Activated naive CD4-positive, alpha-beta T cell treated with anti-CD3 and anti-CD28 coated beads, Interleukin-2, amount 50 U/mL, for 72 hours (primary cell): Measurements from ENCODE around the gene PUM1. TPM values are rescaled to one million over a fixed set of nuclear protein-coding genes. Genes with fewer than 3 reads are reported as not detected.
"Not testable (repeated sequence)": the region's sequence is repeated elsewhere in the genome, so short reads cannot be mapped to it uniquely, and the experiment has no call there.

Experiments used
- ATAC-seq, 2 donors: fragments of 150-1000 bp; cut with Tn5 transposase; 2 replicates each; pipeline ENCODE4 v1.10.0; 2021; ENCODE audit warnings: mild to moderate bottlenecking in 2 of 2, moderate library complexity in 2 of 2
- DNase-seq, 2 donors: peaks; one replicate each; pipeline ENCODE4 v3.0.0; 2021 to 2022; ENCODE audit warnings: low spot score in 2 of 2
- H3K27ac Mint-ChIP-seq, 2 donors: one replicate each; pipeline ENCODE4 v1.8.0; 2022; ENCODE audit warnings: mild to moderate bottlenecking in 2 of 2, mixed read lengths in 2 of 2
- H3K36me3 Mint-ChIP-seq, 2 donors: one replicate each; pipeline ENCODE4 v1.8.0; 2022; ENCODE audit warnings: mixed read lengths in 2 of 2
- H3K9me3 Mint-ChIP-seq, 2 donors: one replicate each; pipeline ENCODE4 v1.8.0; 2022; ENCODE audit warnings: mixed read lengths in 2 of 2
- total RNA-seq, 2 donors: library from RNA; stranded (reverse); gene quantifications; one replicate each; pipeline ENCODE4 v1.2.3, GENCODE V29; 2022

PUM1 gene
- total RNA-seq, 2 donors from 2014 or later: 107 to 118 TPM

DNA sequence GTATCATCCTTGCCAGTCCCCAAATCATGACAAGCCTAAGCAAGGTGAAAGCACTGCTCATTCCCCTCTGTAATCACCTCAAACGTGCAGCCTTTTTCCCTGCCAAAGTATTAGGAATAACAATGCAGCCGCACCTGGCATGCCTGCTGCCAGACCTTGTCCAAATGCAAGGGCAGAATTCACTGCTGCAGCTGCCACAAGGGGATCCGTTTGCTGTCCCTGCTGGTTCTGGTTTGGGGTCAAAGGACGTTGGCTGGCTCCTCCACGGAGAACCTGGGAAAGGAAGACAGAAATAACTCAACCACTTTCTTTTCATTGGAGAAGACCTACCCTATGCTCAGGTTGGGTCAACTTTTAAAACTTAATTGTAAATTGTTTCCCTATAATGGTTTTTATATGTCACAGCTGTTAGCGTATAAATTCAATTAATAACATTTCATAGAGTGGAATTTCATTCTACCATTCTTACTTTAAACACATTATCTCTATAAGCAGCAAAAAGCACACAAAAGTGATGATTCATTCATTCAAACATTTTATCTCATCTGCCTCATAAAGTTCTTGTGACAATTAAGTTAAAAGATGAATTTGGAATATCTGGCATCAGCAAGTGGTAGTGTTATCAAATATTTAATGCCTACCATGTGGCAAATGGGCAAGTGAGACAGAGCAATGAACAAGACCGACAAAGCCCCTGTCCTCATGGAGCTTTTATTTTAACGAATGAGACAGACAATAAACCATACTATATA lies 97.1 kb downstream of the PUM1 start:
- peaks cover 11 to 28% of the 10 kb centered on the region in 2 donors for H3K36me3 Mint-ChIP-seq
- ATAC-seq (no peak), DNase-seq (no peak)
- no peaks in the 10 kb centered on the region for H3K9me3 Mint-ChIP-seq
- H3K27ac Mint-ChIP-seq: peak overlapping the region in 1 of 2 donors; percentile 84

DNA sequence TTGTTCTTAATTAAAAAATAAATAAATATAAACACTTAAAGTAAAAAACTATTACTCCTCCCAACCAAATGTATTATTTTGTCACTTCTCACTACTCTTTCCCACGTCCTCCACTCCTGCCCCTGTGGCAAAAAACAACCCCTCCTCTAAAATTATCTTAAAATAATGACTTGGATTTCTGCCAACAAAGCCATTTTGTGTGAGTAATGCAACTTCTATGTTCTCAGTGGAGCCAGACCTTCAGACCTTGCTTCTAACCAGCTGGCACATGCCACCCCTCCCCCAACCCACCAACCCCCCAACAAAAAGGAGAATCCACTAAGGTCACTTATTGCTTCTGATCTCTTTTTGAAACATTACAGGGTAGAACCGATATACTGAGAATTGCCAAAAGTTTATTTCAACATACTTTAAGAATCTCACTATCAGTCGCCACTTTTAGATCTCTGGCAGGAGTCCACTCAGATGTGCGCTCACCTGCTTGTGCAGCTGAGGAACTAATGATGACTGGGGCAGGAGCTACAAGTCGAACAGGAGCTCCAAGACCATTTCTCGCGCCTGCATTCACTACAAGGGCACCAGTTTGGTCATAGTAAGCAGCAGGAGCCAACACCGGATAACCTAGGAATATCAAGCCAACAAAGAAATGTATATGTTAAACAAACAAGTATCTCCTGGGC lies 98.7 kb downstream of the PUM1 start:
- Mint-ChIP-seq H3K9me3 (no peaks in the 10 kb centered on the region), H3K27ac (peak overlapping the region in 1 of 2 donors; percentile 85), H3K36me3 (peaks cover 11 to 33% of the 10 kb centered on the region in 2 donors)
- DNase-seq (no peak), ATAC-seq (no peak)

DNA sequence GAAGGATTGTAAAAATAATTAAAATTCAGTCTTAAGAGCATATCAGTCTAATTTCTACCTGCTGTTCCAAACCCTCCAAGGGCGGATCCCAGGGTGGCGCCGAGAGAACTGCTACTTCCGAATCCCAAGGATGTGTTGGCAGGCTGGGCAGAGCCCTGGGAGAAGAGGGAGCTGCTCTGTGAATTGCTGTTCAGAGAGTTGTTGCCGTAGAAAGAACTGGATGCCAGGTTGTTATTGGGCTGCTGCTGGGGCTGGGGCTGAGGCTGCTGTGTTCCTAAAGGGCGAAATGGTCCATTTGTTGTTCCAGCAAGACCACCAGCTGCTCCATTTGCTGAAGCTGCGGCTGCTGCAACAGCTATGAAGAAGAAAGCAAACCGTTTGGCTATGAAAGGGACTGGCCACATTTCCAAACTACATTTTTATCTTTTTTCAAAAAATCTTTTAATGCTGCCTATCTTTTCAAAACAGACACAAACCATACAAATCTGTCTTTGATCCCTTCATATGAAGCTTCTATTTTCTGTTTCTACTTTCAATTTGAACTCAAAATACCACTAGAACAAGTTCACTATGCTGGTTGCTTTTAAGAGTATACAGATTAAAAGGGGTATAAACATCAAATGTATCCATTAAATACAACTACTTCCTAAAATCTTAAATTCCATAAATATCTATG lies 99.5 kb downstream of the PUM1 start:
- peaks cover 11 to 33% of the 10 kb centered on the region in 2 donors for H3K36me3 Mint-ChIP-seq
- ATAC-seq: no peak
- peak overlapping the region in 1 of 2 donors; percentile 69 for H3K27ac Mint-ChIP-seq
- H3K9me3 Mint-ChIP-seq: no peaks in the 10 kb centered on the region
- DNase-seq: no peak

DNA sequence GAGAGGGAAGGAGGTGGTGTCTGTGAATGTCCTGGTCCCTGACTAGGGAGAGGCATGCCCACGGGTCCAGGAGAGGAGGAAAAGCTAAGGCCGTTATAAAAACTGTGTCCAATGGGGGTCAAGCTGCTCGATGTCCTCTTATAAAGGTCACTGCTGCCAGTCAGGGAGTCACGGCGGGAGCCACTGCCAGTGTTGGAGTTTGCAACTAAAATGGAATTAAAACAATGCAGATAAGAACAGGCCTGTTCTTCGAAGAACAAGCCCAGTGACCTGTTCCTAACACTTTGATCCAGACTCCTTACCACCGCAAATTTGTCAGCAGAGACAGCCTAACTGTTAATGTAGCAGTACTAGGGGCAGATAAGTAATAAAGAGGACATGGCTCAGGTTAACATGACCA lies 100.8 kb downstream of the PUM1 start:
- no peak for DNase-seq
- no peak for ATAC-seq
- no peaks in the 10 kb centered on the region for H3K9me3 Mint-ChIP-seq
- H3K27ac Mint-ChIP-seq: peak overlapping the region in 1 of 2 donors; percentile 52
- peaks cover 11 to 41% of the 10 kb centered on the region in 2 donors for H3K36me3 Mint-ChIP-seq

DNA sequence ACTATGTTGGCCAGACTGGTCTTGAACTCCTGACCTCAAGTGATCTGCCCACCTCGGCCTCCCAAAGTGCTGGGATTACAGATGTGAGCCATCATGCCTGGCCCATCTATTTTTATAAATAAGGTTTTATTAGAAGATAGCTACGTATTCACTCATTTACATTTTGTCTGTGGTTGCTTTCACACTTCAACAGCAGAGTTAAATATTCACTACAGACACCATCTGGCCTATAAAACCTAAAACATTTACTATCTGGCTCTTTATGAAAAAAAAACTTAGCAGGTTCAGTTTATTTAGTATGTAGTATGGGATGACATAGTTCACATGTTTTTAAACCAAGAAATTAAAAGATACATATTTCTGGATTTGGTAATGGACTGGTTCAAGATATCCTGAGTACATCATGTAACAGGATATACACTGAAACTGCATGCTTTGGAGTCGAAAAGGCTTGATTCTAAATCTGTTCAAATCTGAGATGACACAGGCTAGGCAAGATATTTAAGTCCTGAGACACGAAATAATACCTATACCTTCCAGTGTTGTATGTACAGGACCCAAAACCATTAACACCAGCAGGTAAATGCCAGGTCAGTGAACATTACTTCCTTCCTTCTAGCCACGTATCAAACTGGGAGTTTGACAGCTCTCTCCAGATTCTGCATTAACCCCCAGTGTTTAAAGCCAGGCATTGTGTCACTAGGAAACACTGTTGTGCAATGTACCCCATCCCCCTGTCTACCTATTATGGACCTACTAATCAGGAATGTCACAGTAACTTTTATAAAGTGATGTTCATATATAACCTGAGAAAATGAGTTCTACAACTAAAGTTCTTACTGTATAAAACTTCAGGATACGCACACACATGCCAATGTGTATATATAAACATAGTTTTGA lies 102.7 kb downstream of the PUM1 start:
- peaks cover 18 to 40% of the 10 kb centered on the region in 2 donors for H3K36me3 Mint-ChIP-seq
- DNase-seq (no peak), ATAC-seq (no peak)
- peak overlapping the region in 1 of 2 donors; percentile 6 for H3K27ac Mint-ChIP-seq
- no peaks in the 10 kb centered on the region for H3K9me3 Mint-ChIP-seq

DNA sequence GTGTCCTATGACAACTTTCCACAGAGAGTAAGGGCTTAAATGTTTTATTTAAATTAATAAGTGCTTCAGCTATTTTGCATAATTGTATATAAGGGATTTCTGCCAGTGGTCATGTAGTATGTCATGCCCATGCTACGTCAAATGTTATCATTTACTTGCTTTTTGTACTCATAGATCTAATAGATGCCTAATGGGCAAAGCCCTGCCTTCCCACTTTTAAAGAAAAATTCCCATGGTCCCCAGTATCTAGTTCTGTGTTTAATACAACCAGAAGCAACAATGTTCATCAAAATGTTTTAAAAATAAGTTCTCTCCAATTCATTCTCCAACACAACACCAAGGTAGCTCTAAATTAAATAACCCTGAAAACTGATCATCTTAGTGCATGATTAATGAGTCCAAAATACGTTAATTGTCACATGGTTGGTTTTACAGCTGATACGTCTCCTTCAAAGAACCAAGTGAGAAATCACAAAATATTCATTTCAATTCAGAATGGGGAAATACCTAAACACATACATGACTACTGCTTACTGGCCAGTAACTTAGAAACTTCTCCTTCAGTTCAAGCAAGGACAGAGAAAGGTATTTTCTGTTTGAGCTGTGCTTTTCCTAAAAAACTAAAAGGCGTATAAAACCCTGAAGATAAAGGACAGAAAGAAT lies 107.8 kb downstream of the PUM1 start:
- ATAC-seq (no peak), DNase-seq (no peak)
- Mint-ChIP-seq H3K27ac (peak overlapping the region; percentile 30 to 50), H3K36me3 (peaks cover 7 to 40% of the 10 kb centered on the region in 2 donors), H3K9me3 (no peaks in the 10 kb centered on the region)

DNA sequence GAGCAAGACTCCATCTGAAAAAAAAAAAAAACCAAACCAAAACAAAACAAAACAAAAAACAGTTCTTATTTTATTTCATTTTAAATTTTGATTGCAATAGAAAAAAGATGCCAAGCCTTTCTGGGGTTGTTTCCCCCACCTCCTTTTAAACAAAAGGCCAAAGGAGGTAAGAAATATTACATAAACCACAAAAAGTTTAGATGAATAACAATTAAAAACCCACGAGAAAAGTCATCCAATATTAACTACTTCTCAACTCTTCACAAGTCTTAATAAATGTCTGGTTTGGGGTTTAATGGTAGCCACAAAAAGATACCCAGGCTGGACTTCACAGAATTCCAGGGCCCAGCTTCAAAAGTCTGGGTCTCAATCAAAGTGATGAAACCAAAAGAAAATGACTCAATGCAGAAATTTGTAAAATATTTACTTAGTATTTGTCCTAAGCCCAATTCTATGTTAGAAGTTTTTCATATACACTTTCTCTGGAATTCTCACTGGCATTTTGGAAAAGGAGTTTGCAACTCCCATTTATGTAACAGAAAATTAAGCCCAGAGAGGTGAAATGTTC lies 110.0 kb downstream of the PUM1 start:
- no peaks in the 10 kb centered on the region for H3K9me3 Mint-ChIP-seq
- DNase-seq (no peak), ATAC-seq (no peak)
- no peak overlapping the region for H3K27ac Mint-ChIP-seq
- peaks cover 13 to 54% of the 10 kb centered on the region in 2 donors for H3K36me3 Mint-ChIP-seq

DNA sequence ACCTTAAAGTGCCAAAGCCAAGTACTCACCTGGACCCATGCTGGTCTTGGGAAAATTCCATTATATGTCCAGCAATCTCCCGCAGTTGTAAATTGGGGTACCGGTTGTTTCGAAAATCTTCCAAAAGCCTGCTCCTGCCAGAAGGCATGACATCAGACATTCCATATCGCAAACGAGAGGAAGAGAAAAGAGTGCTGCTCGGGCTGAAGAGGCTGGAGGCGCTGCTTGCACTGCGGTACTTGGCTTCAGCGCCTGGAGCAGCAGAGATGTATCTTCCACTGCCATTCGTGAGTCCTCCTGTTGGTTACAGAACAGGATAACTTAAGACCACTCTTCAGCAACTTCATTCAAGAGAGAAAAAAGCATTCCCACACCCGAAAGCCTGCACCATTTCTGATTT lies 111.8 kb downstream of the PUM1 start:
- Mint-ChIP-seq H3K27ac (peak overlapping the region in 1 of 2 donors; percentile 44), H3K9me3 (no peaks in the 10 kb centered on the region), H3K36me3 (peaks cover 13 to 54% of the 10 kb centered on the region in 2 donors)
- ATAC-seq (no peak), DNase-seq (no peak)

DNA sequence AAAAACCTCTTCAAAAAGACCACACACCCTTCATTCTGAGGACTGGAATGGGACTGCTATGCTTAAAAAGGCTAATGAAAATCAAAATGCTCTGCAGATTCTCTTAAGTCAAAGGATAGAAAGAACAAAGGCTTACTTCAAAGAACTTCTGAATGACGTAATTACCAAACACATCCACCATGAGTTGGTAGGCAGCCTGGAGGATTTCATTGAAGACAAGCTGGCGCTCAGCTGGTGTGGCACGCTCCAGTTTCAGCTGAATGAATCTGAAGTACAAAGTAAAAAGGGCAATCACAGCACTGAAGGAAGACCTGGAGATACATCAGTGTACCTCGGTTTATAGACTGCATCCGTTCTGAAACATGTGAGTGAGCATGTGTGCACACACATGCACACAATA lies 113.4 kb downstream of the PUM1 start:
- Mint-ChIP-seq H3K27ac (peak overlapping the region in 1 of 2 donors; percentile 81), H3K36me3 (peaks cover 20 to 56% of the 10 kb centered on the region in 2 donors), H3K9me3 (no peaks in the 10 kb centered on the region)
- ATAC-seq (peak in 1 of 2 donors; percentile 53), DNase-seq (no peak)

DNA sequence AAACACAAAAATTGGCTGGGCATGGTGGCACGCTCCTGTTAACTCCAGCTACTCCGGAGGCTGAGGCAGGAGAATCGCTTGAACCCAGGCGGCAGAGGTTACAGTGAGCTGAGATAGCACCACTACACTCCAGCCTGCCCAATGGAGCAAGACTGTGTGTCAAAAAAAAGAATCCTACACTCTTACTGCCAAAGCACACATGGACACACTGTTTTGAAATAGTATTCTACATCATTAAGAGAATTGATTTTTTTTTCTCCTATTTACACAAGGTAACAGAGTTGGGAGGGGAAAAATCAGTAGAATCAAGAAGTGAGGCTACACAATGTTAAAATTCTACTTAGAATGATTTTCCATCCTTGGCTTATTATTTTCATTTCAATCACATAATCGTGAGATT lies 114.8 kb downstream of the PUM1 start:
- ATAC-seq (no peak), DNase-seq (no peak)
- H3K36me3 Mint-ChIP-seq: peaks cover 20 to 56% of the 10 kb centered on the region in 2 donors
- H3K9me3 Mint-ChIP-seq: no peaks in the 10 kb centered on the region
- no peak overlapping the region for H3K27ac Mint-ChIP-seq

DNA sequence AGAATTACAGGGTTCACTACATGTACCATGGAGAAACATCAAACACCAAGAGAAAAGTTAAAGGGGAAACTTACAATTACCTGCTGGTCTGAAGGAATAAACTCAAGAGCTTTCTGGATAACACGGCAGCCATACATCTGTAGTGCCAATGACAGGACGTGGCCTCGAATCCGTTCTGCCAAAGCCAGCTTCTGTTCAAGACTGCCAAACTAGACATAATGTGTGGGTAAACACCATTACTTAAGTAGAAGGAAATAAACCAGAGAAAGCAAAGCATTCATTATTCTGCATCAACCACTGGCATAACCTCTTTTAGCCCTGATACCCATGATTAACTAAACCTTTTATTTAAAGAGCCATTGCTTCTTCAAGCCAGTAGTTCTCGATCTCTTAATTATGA lies 115.5 kb downstream of the PUM1 start:
- Mint-ChIP-seq H3K27ac (peak overlapping the region in 1 of 2 donors; percentile 39), H3K9me3 (no peaks in the 10 kb centered on the region), H3K36me3 (peaks cover 20 to 56% of the 10 kb centered on the region in 2 donors)
- DNase-seq (no peak), ATAC-seq (no peak)

DNA sequence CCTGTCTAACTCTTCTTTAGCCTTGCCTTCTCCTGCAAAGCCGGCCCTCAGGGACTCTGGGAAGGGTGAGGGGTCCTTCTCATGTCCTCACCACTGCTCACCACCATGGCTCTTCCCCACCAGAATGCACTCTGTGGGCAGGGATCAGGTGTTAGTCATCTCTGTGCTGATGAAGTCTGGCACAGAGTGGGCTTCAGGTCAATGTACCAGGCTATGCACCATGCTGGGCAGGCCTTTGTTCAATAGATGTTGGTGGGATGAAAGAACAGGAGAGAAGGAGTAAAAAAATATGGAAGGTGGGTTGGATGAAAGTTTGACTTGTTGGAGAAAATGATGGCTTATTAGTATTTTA lies 116.1 kb downstream of the PUM1 start:
- DNase-seq, H3K9me3 Mint-ChIP-seq: not testable (repeated sequence)
- peak in 1 of 2 donors; percentile 8 for ATAC-seq
- Mint-ChIP-seq H3K36me3 (peaks cover 20 to 52% of the 10 kb centered on the region in 2 donors), H3K27ac (peak overlapping the region in 1 of 2 donors; percentile 39)

DNA sequence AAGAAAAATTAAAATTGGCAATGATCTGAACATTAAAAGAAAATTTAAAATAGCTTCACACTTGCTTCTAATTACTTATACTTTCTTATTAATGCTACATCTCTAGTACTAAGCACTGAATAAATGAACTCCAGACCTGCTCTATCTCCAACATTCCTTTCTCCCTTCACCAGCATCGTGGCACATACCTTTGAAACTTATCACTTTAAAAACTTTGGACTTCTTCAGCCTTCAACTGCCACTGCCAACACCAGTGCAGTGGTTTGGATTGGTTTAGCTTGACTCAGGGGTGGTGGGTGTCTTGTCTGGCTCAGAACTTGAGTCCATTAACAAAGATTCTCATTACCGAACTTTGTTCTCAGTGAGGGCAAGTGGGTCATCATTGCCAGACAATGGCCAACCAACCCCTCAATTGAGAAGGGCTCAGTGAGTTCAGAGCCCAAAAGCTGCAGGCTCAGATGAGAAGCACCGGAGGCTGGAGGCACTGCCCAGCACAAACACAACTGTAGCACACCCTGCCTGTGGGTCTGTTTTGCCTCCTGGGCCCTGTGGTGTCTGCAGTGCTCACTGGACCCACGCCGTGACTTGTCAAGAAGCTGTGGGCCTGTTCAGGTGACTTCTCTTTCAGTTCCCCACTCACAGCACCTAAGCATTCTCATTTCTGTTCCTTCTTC lies 116.6 kb downstream of the PUM1 start:
- Mint-ChIP-seq H3K27ac (peak overlapping the region in 1 of 2 donors; percentile 32), H3K36me3 (peaks cover 20 to 50% of the 10 kb centered on the region in 2 donors)
- peak in 1 of 2 donors; percentile 30 for ATAC-seq
- DNase-seq, H3K9me3 Mint-ChIP-seq: not testable (repeated sequence)

DNA sequence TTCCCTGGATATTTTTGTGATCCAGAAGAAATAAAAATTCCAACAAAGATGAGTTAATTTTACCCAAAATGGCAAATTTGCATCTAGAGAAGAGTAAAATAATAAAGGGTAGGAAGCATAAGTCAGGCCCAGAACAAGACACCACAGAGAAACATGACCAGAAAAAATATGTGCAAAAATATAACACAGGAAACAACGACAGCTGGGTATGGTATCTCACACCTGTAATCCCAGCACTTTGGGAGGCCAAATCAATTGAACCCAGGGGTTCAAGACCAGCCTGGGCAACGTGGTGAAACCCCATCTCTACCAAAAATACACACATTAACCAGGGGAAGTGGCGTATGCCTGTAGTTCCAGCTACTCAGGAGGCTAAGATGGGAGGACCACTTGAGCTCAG lies 117.2 kb downstream of the PUM1 start:
- peak overlapping the region in 1 of 2 donors; percentile 93 for H3K27ac Mint-ChIP-seq
- H3K36me3 Mint-ChIP-seq: peaks cover 20 to 43% of the 10 kb centered on the region in 2 donors

DNA sequence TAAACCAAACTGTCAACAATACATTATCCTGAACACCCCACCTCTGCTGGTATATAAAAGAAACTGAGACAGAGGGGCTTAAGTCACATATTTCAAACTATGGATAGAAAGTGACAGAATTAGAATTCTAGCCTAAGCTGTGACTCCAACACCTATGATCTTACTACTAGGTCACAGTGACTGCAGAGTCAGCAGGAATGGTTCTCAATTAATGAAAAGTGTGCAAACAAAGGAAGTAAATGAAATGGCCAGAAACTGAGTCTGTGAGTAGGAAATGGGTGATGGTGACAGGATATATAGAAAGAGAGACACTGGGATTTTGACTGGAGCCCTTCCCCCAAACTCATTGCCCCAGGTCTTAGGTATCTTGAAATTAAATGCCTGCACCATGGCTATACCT lies 118.3 kb downstream of the PUM1 start:
- DNase-seq (no peak), ATAC-seq (no peak)
- Mint-ChIP-seq H3K9me3 (no peaks in the 10 kb centered on the region), H3K27ac (no peak overlapping the region), H3K36me3 (peaks cover 17 to 36% of the 10 kb centered on the region in 2 donors)

More for the DNA sequence above, 117.2 kb downstream of the PUM1 start:
- ATAC-seq (no peak), DNase-seq (no peak)
- H3K9me3 Mint-ChIP-seq: no peaks in the 10 kb centered on the region
